ENCODE measurements around the gene PLEKHF1. TPM values are rescaled to one million over a fixed set of nuclear protein-coding genes. Genes with fewer than 3 reads are reported as not detected.
A peak's percentile ranks its signal among the peaks of the same experiment; 100 is the strongest.

PLEKHF1 gene
- total and polyA plus RNA-seq, 2 experiments from 2014 or later, result 10.1 to 25.1 TPM

DNA sequence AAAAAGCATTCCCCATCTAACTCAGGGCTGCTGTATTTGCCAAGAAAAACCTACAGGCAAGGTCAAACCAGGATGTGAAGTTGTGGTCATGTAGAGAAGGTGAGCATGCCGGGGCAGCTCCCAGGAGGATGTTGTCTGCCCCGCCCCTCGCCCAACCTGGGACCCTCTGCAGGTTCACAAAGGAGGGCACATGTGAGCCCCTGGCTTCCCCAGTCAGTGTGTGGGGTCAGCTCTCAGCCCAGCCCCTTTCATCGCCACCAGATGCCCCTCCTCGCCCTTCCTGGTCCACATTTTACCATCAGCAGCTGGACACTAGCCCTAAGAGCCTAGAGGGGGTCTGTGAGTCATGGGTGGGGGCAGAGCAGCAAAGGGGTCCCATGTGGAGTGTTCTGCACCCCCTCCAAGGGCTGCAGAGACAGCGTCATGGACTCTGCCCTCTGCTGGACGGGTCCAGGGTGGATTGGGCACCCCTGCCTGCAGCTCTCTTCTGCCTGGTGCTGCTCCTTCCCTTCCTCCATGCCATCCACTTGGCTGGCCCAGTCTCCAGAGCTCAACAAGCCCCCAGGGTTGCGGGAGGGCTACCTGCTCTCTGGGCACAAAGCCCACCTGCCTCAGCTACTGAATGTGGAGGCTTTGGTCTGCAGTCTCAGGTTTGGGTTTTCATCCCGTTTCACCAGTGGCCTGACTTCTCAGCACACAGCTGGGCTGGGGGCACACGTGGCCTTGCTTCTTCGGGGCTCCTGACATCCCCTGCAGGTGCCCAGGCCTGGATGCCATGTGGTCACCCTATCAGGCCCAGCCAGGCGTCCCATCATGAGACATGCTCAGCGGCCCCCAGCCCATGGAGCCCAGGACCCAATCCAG, 3.7 kb downstream of the PLEKHF1 start:
- Histone ChIP-seq H3K4me3 (no peak overlapping the region), H3K27ac (ENCODE audit: low read depth) (no peak overlapping the region), H3K4me1 (ENCODE audit: insufficient read depth) (peaks cover 10% of the 10 kb centered on the region), H3K27me3 (ENCODE audit: insufficient read depth) (no peaks in the 10 kb centered on the region), H3K79me2 (replicated peaks; ENCODE audit: insufficient read depth) (peaks cover 52% of the 10 kb centered on the region), H3K36me3 (ENCODE audit: insufficient read depth) (no peaks in the 10 kb centered on the region), H3K9me2 (ENCODE audit: insufficient read depth) (no peaks in the 10 kb centered on the region; the same call in 1 of the 2 replicates), H2AFZ (no peak overlapping the region), H3F3A (replicated peaks; ENCODE audit: low read depth) (0 out of 2 replicates have a peak, but pooled peaks cover 7% of the 10 kb centered on the region), H4K20me1 (replicated peaks; ENCODE audit: insufficient read depth) (no peaks in the 10 kb centered on the region; the same call in none of the 2 replicates), H3K4me2 (no peak overlapping the region)
- H3K9me3 Mint-ChIP-seq, result no peaks in the 10 kb centered on the region
- no peak overlapping the region for H3K27ac Mint-ChIP-seq
- H3K27me3 Mint-ChIP-seq (ENCODE audit: insufficient read depth, low read depth, poor library complexity), result peaks cover 11% of the 10 kb centered on the region
- no peak for ATAC-seq
- TF ChIP-seq ZNF114 (CRISPR knock-in tag; IDR thresholded peaks at IDR 0.05) (no peak), POLR2AphosphoS5 (IDR thresholded peaks at IDR 0.05; ENCODE audit: low read depth) (no peak), CREB1 (CRISPR knock-in tag; IDR thresholded peaks at IDR 0.05; ENCODE audit: low read depth) (no peak), EZH2phosphoT487 (IDR thresholded peaks at IDR 0.05; ENCODE audit: unreplicated experiment) (no peak), ZNF331 (CRISPR knock-in tag; IDR thresholded peaks at IDR 0.05; ENCODE audit: low read depth) (no peak), STAT1 (IDR thresholded peaks at IDR 0.05; ENCODE audit: unreplicated experiment) (no peak)
- TF ChIP-seq, protein P1, sequence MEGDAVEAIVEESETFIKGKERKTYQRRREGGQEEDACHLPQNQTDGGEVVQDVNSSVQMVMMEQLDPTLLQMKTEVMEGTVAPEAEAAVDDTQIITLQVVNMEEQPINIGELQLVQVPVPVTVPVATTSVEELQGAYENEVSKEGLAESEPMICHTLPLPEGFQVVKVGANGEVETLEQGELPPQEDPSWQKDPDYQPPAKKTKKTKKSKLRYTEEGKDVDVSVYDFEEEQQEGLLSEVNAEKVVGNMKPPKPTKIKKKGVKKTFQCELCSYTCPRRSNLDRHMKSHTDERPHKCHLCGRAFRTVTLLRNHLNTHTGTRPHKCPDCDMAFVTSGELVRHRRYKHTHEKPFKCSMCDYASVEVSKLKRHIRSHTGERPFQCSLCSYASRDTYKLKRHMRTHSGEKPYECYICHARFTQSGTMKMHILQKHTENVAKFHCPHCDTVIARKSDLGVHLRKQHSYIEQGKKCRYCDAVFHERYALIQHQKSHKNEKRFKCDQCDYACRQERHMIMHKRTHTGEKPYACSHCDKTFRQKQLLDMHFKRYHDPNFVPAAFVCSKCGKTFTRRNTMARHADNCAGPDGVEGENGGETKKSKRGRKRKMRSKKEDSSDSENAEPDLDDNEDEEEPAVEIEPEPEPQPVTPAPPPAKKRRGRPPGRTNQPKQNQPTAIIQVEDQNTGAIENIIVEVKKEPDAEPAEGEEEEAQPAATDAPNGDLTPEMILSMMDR (conservative IDR thresholded peaks at IDR 0.05; ENCODE audit: low read depth in 2 of 2), result peak; percentile 44 to 58
- TF ChIP-seq, protein P2, sequence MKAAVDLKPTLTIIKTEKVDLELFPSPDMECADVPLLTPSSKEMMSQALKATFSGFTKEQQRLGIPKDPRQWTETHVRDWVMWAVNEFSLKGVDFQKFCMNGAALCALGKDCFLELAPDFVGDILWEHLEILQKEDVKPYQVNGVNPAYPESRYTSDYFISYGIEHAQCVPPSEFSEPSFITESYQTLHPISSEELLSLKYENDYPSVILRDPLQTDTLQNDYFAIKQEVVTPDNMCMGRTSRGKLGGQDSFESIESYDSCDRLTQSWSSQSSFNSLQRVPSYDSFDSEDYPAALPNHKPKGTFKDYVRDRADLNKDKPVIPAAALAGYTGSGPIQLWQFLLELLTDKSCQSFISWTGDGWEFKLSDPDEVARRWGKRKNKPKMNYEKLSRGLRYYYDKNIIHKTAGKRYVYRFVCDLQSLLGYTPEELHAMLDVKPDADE (IDR thresholded peaks at IDR 0.05), result no peak
- TF ChIP-seq, protein P3, sequence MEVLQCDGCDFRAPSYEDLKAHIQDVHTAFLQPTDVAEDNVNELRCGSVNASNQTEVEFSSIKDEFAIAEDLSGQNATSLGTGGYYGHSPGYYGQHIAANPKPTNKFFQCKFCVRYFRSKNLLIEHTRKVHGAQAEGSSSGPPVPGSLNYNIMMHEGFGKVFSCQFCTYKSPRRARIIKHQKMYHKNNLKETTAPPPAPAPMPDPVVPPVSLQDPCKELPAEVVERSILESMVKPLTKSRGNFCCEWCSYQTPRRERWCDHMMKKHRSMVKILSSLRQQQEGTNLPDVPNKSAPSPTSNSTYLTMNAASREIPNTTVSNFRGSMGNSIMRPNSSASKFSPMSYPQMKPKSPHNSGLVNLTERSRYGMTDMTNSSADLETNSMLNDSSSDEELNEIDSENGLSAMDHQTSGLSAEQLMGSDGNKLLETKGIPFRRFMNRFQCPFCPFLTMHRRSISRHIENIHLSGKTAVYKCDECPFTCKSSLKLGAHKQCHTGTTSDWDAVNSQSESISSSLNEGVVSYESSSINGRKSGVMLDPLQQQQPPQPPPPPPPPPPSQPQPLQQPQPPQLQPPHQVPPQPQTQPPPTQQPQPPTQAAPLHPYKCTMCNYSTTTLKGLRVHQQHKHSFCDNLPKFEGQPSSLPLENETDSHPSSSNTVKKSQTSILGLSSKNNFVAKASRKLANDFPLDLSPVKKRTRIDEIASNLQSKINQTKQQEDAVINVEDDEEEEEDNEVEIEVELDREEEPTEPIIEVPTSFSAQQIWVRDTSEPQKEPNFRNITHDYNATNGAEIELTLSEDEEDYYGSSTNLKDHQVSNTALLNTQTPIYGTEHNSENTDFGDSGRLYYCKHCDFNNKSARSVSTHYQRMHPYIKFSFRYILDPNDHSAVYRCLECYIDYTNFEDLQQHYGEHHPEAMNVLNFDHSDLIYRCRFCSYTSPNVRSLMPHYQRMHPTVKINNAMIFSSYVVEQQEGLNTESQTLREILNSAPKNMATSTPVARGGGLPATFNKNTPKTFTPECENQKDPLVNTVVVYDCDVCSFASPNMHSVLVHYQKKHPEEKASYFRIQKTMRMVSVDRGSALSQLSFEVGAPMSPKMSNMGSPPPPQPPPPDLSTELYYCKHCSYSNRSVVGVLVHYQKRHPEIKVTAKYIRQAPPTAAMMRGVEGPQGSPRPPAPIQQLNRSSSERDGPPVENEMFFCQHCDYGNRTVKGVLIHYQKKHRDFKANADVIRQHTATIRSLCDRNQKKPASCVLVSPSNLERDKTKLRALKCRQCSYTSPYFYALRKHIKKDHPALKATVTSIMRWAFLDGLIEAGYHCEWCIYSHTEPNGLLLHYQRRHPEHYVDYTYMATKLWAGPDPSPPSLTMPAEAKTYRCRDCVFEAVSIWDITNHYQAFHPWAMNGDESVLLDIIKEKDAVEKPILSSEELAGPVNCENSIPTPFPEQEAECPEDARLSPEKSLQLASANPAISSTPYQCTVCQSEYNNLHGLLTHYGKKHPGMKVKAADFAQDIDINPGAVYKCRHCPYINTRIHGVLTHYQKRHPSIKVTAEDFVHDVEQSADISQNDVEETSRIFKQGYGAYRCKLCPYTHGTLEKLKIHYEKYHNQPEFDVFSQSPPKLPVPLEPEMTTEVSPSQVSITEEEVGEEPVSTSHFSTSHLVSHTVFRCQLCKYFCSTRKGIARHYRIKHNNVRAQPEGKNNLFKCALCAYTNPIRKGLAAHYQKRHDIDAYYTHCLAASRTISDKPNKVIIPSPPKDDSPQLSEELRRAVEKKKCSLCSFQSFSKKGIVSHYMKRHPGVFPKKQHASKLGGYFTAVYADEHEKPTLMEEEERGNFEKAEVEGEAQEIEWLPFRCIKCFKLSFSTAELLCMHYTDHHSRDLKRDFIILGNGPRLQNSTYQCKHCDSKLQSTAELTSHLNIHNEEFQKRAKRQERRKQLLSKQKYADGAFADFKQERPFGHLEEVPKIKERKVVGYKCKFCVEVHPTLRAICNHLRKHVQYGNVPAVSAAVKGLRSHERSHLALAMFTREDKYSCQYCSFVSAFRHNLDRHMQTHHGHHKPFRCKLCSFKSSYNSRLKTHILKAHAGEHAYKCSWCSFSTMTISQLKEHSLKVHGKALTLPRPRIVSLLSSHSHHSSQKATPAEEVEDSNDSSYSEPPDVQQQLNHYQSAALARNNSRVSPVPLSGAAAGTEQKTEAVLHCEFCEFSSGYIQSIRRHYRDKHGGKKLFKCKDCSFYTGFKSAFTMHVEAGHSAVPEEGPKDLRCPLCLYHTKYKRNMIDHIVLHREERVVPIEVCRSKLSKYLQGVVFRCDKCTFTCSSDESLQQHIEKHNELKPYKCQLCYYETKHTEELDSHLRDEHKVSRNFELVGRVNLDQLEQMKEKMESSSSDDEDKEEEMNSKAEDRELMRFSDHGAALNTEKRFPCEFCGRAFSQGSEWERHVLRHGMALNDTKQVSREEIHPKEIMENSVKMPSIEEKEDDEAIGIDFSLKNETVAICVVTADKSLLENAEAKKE (CRISPR knock-in tag; IDR thresholded peaks at IDR 0.05), result no peak
- peaks cover 38% of the 10 kb centered on the region for H3K4me1 Mint-ChIP-seq
- H3K36me3 Mint-ChIP-seq (ENCODE audit: low read depth), result peaks cover 16% of the 10 kb centered on the region
- no peak for DNase-seq (ENCODE audit: low spot score)
- H3K4me3 Mint-ChIP-seq, result no peak overlapping the region

Data from GM23338 (cell line).